NCI-H524 treated with DMSO at 0.1 percent for 48 hours (cell line): ENCODE data around the gene ZZZ3.
"Not testable (repeated sequence)": the region's sequence is repeated elsewhere in the genome, so short reads cannot be mapped to it uniquely, and the experiment has no call there.

Experiments
- DNase-seq: peaks from one replicate; lab custom pipeline; 2025; lab: John Stamatoyannopoulos, UW

ZZZ3 gene

GRCh38 chr1:77682460-77683159, at the start of gene ZZZ3:
TSS of gene ZZZ3 (minus strand) at chr1:77682658. CDS start at chr1:77633354, 49,304 bp downstream.
- peak; percentile 66 for DNase-seq

GRCh38 chr1:77732090-77732489, 49.6 kb upstream of the ZZZ3 start:
- DNase-seq, result no peak

DNA sequence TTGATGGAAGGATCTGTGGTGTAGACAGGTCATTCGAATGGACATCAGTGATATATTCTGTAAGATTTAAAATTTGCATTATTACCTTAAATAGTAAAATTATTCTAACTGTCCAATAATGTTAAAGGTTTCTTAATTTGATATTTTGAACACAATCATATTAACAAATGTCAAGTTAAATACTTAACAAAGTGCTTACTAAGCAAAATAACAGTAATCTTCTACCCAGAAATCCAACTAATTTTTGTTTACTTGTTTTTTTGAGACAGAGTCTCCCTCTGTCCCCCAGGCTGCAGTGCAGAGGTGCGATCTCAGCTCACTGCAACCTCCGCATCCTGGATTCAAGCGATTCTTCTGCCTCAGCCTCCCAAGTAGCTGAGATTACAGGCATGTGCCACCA, 43.2 kb upstream of the ZZZ3 start:
- no peak for DNase-seq

DNA sequence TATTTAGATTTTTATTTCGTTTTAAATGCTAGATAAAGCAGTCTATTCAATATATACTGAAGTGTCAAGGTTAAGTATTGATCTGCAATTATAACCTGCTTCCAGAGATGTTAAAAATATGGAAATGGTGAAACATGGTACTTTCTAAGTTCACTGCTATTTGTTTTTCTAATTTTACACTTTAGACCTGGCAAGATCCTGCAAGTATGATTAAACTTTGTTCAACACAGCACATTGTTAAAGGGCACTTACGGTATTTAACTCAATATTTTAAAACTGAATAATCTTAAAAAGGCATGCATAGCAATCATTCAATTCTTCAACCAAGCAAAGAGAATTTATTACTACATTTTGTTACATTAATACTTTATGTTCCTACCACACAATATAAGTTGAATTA, 35.7 kb upstream of the ZZZ3 start:
- DNase-seq, result no peak

- no peak for DNase-seq
Measured at GRCh38 chr1:77716065-77716464, 33.6 kb upstream of the ZZZ3 start.

GRCh38 chr1:77709727-77710126, 27.3 kb upstream of the ZZZ3 start:
- DNase-seq, result no peak

DNA sequence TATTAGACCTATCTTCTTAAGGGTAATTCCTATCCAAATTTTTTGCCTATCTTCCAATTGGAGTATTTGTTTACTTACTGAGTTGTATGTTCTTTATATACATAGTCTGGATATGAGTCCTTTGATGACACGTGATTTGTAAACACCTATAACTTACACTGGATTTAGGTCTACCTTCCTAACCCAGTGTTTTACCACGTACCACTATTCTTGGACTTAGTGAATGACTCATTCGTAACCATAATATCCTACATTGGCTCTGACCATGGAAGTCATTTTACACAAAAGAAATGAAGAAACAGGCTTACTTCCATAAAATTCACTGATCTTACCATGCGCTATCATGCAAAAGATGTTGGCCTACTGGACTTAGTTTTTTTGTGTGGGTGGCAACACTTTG, 23.9 kb upstream of the ZZZ3 start:
- no peak for DNase-seq

DNA sequence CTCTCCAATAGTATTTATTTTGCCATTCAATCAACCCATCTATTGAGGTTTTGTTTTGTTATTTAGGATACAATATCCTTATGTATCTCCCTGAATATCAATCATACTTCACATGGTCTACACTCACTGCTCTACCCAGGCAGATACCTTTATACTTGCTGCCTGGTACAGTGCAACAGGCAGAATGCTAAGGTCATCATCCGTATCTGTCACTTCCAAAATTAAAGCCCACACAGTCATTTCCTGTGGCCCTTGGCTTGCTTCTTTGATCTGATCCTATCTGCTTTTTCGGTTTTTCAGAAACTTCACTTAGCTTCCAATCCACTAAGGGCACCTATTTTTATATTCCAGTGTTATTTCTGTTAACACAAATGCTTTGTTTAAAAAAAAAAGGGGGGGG, 22.3 kb upstream of the ZZZ3 start:
- no peak for DNase-seq

DNA sequence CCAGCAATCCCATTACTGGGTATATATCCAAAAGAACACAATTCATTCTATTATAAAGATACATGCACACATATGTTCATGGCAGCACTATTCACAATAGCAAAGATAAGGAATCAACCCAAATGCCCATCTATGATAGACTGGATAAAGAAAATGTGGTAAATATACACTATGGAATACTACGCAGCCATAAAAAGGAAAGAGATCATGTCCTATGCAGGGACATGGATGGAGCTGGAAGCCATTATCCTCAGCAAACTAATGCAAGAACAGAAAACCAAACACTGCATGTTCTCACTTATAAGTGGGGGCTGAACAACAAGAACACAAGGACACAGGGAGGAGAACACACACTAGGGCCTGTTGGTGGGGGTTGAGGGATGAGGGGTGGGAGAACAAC, 17.2 kb upstream of the ZZZ3 start:
- DNase-seq, result not testable (repeated sequence)

- DNase-seq, result no peak
Measured at GRCh38 chr1:77697441-77697840, 15.0 kb upstream of the ZZZ3 start.

DNA sequence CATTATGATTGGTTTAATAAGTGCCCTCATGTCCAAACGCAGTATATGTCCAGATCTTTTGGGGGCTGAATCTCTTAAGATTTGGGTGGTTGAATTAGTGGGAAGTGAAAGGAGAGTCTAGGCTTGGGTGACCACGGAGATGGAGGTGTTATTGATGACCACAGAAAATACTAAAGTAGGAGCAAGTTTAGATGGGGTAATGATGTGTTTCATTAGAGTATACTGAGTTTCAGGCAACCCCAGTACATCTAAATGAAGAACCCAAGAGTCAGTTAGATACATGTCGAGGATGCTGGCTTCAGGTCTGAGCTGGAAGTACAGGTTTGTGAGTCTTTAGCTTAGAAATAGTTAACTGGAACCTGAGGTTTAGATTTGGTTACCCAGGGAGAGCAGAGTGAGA, 6.5 kb upstream of the ZZZ3 start:
- DNase-seq, result no peak

DNA sequence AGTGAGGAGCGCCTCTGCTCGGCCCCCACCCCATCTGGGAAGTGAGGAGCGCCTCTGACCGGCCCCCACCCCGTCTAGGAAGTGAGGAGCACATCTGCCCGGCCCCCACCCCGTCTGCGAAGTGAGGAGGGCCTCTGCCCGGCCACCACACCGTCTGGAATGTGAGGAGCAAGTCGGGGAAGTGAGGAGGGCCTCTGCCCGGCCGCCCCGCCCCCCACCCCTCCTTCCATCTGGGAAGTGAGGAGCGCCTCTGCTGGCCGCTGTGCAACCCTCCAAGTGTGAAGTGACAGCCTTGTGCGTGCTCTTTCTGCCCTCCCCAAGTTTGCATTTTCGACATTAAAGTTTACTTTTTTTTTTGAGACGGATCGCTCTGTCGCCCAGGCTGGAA, 5.1 kb upstream of the ZZZ3 start:
- DNase-seq, result no peak

GRCh38 chr1:77686796-77687518, 4.5 kb upstream of the ZZZ3 start:
- no peak for DNase-seq

- DNase-seq, result peak; percentile 70
Measured at GRCh38 chr1:77683160-77684148, 996 bp upstream of the ZZZ3 start.

GRCh38 chr1:77680173-77680572, 2.3 kb downstream of the ZZZ3 start:
- DNase-seq, result no peak

GRCh38 chr1:77678660-77679610, 3.5 kb downstream of the ZZZ3 start:
- DNase-seq, result no peak

- DNase-seq, result not testable (repeated sequence)
Measured at GRCh38 chr1:77674807-77675206, 7.7 kb downstream of the ZZZ3 start.

DNA sequence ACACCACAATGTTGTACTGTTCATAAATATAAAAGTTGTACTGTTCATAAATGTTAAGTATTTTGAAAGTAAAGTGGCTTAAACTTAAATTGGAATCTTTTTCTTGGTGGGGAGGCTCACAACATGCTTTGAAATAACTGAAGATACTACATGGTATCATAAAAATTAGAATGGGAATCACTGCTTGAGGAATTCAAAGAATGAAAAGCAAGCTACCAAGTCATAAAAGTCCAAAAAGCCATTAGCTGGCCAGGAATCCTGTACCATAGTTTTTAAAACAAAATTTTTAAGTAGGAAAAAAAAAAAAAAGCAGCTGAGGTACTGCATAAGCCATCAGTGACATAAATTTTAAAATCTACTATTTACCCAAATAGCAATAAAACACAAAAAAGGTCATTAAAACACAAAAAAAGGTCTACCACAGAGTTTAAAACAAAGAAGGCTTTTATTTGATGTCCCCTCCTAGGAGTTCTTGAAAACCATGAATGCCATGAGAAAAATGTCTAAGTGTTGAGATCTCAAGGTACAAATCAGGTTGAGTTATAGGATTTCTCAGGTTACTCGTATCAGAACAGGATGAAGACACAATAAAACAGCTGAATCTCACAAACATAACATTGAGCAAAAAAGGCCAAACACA, 8.6 kb downstream of the ZZZ3 start:
- no peak for DNase-seq

GRCh38 chr1:77673030-77673429, 9.4 kb downstream of the ZZZ3 start:
- no peak for DNase-seq

DNA sequence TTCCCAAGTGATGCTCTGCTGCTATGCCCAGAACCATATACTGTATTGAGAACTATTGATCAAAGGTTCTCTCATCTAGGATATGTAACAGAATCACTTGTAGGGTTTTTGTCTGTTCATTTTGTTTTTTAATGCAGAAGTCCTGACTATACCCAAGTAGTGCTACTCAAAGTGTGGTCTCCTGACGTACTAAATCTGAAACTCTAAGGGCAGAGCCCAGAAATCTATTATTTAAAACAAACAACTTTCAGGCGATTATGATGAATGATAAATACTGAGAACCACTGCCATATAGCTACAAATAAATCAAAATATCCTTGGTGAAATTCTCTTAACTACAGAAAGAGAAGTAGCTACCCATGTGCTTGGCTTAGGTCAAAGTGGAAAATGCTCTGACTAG, 10.1 kb downstream of the ZZZ3 start:
- no peak for DNase-seq

GRCh38 chr1:77671836-77672235, 10.6 kb downstream of the ZZZ3 start:
- no peak for DNase-seq
